HepG2 (cell line): ENCODE measurements around the gene SESN3. TPM values are rescaled to one million over a fixed set of nuclear protein-coding genes. Genes with fewer than 3 reads are reported as not detected.

Experiments
- ATAC-seq: fragments of 200-7000 bp; cut with Tn5 transposase; 3 replicates; pipeline ENCODE4 v1.9.1; 2020; ENCODE audit warnings: mild to moderate bottlenecking, moderate library complexity
- BruUV-seq: library from RNA; stranded (reverse); fragments of 400-500 nt; replicated peaks from 2 replicates; lab custom pipeline; 2021; lab: Mats Ljungman, UMichigan
- CTCF ChIA-PET: fragments of 300-600 bp; formaldehyde crosslinking; extraction: SDS; loops from one replicate; lab custom pipeline; 2021; ENCODE audit warnings: low total read pairs, inconsistent platforms, low intra/inter-chr PET ratio; lab: Yijun Ruan, JAX
- POLR2A ChIA-PET: fragments of 350-600 bp; sonication (Branson Sonifier 250); formaldehyde crosslinking; loops from one replicate; lab custom pipeline; 2020; ENCODE audit warnings: antibody characterized with exemption, inconsistent platforms; lab: Yijun Ruan, JAX
- DNase-seq: peaks from one replicate; pipeline ENCODE4 v3.0.0-alpha.2; 2015; ENCODE audit warnings: low spot score
- FAIRE-seq: peaks from 3 replicates; lab custom pipeline; 2011; peaks lifted over from hg19 to GRCh38; lab: Jason Lieb, UNC
- H2AFZ ChIP-seq: one replicate; pipeline ENCODE4 v1.6.1; 2011; ENCODE audit warnings: low read length, inconsistent platforms
- H3K27ac ChIP-seq: fragments of 300-600 bp; 3 replicates; pipeline ENCODE4 v1.8.0; 2011; ENCODE audit warnings: mixed run types, mild to moderate bottlenecking, mixed read lengths, low read length, inconsistent platforms; ENCODE audit not compliant: insufficient read depth; ENCODE audit errors: extremely low read length
- H3K27me3 ChIP-seq, 2 experiments: fragments of 200-600 bp in 1 of 2; 2 replicates in 1 of 2; 3 replicates in 1 of 2; pipeline versions ENCODE4 v1.6.0 to v1.8.0; 2011; ENCODE audit warnings: low read length in 2 of 2, mild to moderate bottlenecking in 2 of 2, moderate library complexity in 2 of 2, inconsistent platforms in 1 of 2; ENCODE audit not compliant: insufficient read depth in 2 of 2, control insufficient read depth in 1 of 2
- H3K36me3 ChIP-seq, 2 experiments: fragments of 200-600 bp in 1 of 2; replicated peaks in 1 of 2; 2 replicates in 1 of 2; 3 replicates in 1 of 2; pipeline versions ENCODE4 v1.5.1 to v1.8.0; 2011; ENCODE audit warnings: low read length in 2 of 2, inconsistent platforms in 1 of 2; ENCODE audit not compliant: insufficient read depth in 2 of 2, control insufficient read depth in 1 of 2
- H3K4me1 ChIP-seq: 2 replicates; pipeline ENCODE4 v1.5.1; 2012; ENCODE audit warnings: low read length, inconsistent platforms; ENCODE audit not compliant: insufficient read depth
- H3K4me2 ChIP-seq: 2 replicates; pipeline ENCODE4 v1.6.0; 2011; ENCODE audit warnings: low read depth, low read length, inconsistent platforms
- H3K4me3 ChIP-seq, 3 experiments: fragments of 200-600 bp in 1 of 3; sonication (generic), shearing (Covaris generic) in 1 of 3; replicated peaks in 1 of 3; 2 replicates each; pipeline ENCODE4 v1.5.1; 2011 to 2016; ENCODE audit warnings: low read length in 3 of 3, inconsistent platforms in 2 of 3, low read depth in 2 of 3, mild to moderate bottlenecking in 2 of 3, control low read depth in 1 of 3, mixed read lengths in 1 of 3; ENCODE audit not compliant: insufficient read depth in 1 of 3
- H3K79me2 ChIP-seq: one replicate; pipeline ENCODE4 v1.6.1; 2011; ENCODE audit warnings: low read length, inconsistent platforms; ENCODE audit not compliant: insufficient read depth
- H3K9ac ChIP-seq: 2 replicates; pipeline ENCODE4 v1.6.0; 2011; ENCODE audit warnings: mild to moderate bottlenecking, low read depth, low read length, inconsistent platforms; ENCODE audit not compliant: insufficient read depth
- H3K9me3 ChIP-seq: 2 replicates; pipeline ENCODE4 v1.5.1; 2012; ENCODE audit warnings: mild to moderate bottlenecking, low read length
- H4K20me1 ChIP-seq: 2 replicates; pipeline ENCODE4 v1.6.0; 2011; ENCODE audit warnings: inconsistent platforms, mild to moderate bottlenecking, low read length, moderate library complexity; ENCODE audit not compliant: insufficient read depth
- ADNP ChIP-seq: sonication (generic); formaldehyde crosslinking; IDR thresholded peaks from 2 replicates; pipeline ENCODE4 v1.4.0; 2020; ENCODE audit warnings: missing genetic modification reagents
- ARNT2 ChIP-seq: sonication (generic); formaldehyde crosslinking; IDR thresholded peaks from 2 replicates; pipeline ENCODE4 v1.8.0; 2022; ENCODE audit warnings: mild to moderate bottlenecking, low read depth, missing genetic modification reagents, moderate library complexity
- BRD4 ChIP-seq: sonication (generic); formaldehyde crosslinking; IDR thresholded peaks from 2 replicates; pipeline ENCODE4 v1.4.0; 2020; ENCODE audit warnings: missing genetic modification reagents
- GZF1 ChIP-seq: sonication (generic); formaldehyde crosslinking; IDR thresholded peaks from 2 replicates; pipeline ENCODE4 v1.5.1; 2020; ENCODE audit warnings: mild to moderate bottlenecking, missing genetic modification reagents
- KLF9 ChIP-seq: IDR thresholded peaks from 2 replicates; pipeline ENCODE4 v1.6.1; 2016; ENCODE audit warnings: low read depth
- RAD21 ChIP-seq: fragments of 450-650 bp; formaldehyde crosslinking; IDR thresholded peaks from 2 replicates; pipeline ENCODE4 v1.5.0; 2020; ENCODE audit warnings: mild to moderate bottlenecking
- SMAD9 ChIP-seq: sonication (generic); formaldehyde crosslinking; IDR thresholded peaks from 2 replicates; pipeline ENCODE4 v1.5.1; 2020; ENCODE audit warnings: mild to moderate bottlenecking, missing genetic modification reagents
- STAG1 ChIP-seq: sonication (generic); formaldehyde crosslinking; IDR thresholded peaks from 2 replicates; pipeline ENCODE4 v1.4.0; 2020; ENCODE audit warnings: missing genetic modification reagents
- TBX2 ChIP-seq: sonication (generic); formaldehyde crosslinking; IDR thresholded peaks from 2 replicates; pipeline ENCODE4 v1.5.0; 2020; ENCODE audit warnings: missing genetic modification reagents, mild to moderate bottlenecking, borderline replicate concordance
- ZEB1 ChIP-seq: IDR thresholded peaks from 2 replicates; pipeline ENCODE4 v1.6.1; 2012; ENCODE audit warnings: mild to moderate bottlenecking, low read depth, inconsistent platforms; ENCODE audit not compliant: insufficient replicate concordance
- ZFP1 ChIP-seq: IDR thresholded peaks from 2 replicates; pipeline ENCODE4 v1.6.1; 2016
- ZNF350 ChIP-seq: sonication (generic); formaldehyde crosslinking; IDR thresholded peaks from 2 replicates; pipeline ENCODE4 v1.4.0; 2020; ENCODE audit warnings: mild to moderate bottlenecking, low read depth, missing genetic modification reagents, borderline replicate concordance
- ZNF577 ChIP-seq: sonication (generic); formaldehyde crosslinking; IDR thresholded peaks from 2 replicates; pipeline ENCODE4 v1.4.0; 2020; ENCODE audit warnings: mild to moderate bottlenecking, low read depth, missing genetic modification reagents, borderline replicate concordance
- ZNF879 ChIP-seq: sonication (generic); formaldehyde crosslinking; IDR thresholded peaks from 2 replicates; pipeline ENCODE4 v1.8.1; 2023; ENCODE audit warnings: missing genetic modification reagents
- WGBS: methylation state at CpG from one replicate; pipeline ENCODE4 v1.1.6; 2017; ENCODE audit warnings: low lambda C conversion rate; 5-methylcytosine and 5-hydroxymethylcytosine counted together
- in situ Hi-C: cut with HindIII; loops from 2 replicates; pipeline ENCODE4 v1.10.0; 2017; ENCODE audit warnings: low pct_unique_long_range_greater_than_20kb; ENCODE audit not compliant: extremely low pct_ligation_motif_present
- intact Hi-C: fragments of 100-400 bp; cut with micrococcal nuclease; formaldehyde crosslinking; loops from one replicate; pipeline ENCODE4 v1.10.0; 2022; ENCODE audit not compliant: unreplicated experiment
- polyA plus RNA-seq, 8 experiments: library from polyadenylated mRNA; depleted of rRNA in 3 of 8; stranded (reverse) in 7 of 8; unstranded in 1 of 8; fragments of >200 nt; fragmentation: Illumina TruSeq in 4 of 8; extraction: Trizol in 4 of 8; gene quantifications; 2 replicates each; pipeline versions ENCODE4 v1.2.1 to v1.2.3, GENCODE V29; 2011 to 2016; ENCODE audit warnings: low read depth in 4 of 8, missing spikeins in 1 of 8, mixed read lengths in 1 of 8; ENCODE audit not compliant: insufficient read depth in 1 of 8
- total RNA-seq, 5 experiments: library from RNA; depleted of rRNA; stranded (reverse); fragments of >200 nt; fragmentation: Illumina TruSeq; extraction: Trizol; gene quantifications; 2 replicates each; pipeline ENCODE4 v1.2.3, GENCODE V29; 2016; ENCODE audit warnings: low read depth in 1 of 5

SESN3 gene
- total and polyA plus RNA-seq, 2 of the 13 experiments (the other 11 are each of a cell fraction or from before 2014, with no cell fraction given) = 0.53 to 0.86 TPM

- ChIA-PET POLR2A (no interaction called here), CTCF (no interaction called here)
- BruUV-seq = no TSS peak
- FAIRE-seq (no peak), ATAC-seq (no peak), DNase-seq (no peak)
- 90% methylated on average over 2 of the region's 2 CpGs for WGBS
- H3K4me3 ChIP-seq = no peak overlapping the region
- H2AFZ ChIP-seq = no peak overlapping the region
- H4K20me1 ChIP-seq = no peaks in the 10 kb centered on the region
- no peak overlapping the region for H3K9ac ChIP-seq
- H3K36me3 ChIP-seq = no peaks in the 10 kb centered on the region
- H3K9me3 ChIP-seq = no peaks in the 10 kb centered on the region
- TF ChIP-seq BRD4 (CRISPR knock-in tag) = no peak
- no peak for TF ChIP-seq KLF9 (CRISPR knock-in tag)
- TF ChIP-seq ZEB1 = no peak
- TF ChIP-seq ADNP (CRISPR knock-in tag) = no peak
- TF ChIP-seq GZF1 (CRISPR knock-in tag) = no peak
- no peak for TF ChIP-seq ZFP1 (CRISPR knock-in tag)
- TF ChIP-seq TBX2 (CRISPR knock-in tag) = no peak
- no peak for TF ChIP-seq SMAD9 (CRISPR knock-in tag)
- TF ChIP-seq ZNF879 (CRISPR knock-in tag) = no peak
- TF ChIP-seq ZNF350 = no peak
- TF ChIP-seq STAG1 (CRISPR knock-in tag) = no peak
- no peak for TF ChIP-seq RAD21 (CRISPR knock-in tag)
- TF ChIP-seq ARNT2 = no peak
- no peak for TF ChIP-seq ZNF577 (CRISPR knock-in tag)
- intact Hi-C loops = no loop called here
- in situ Hi-C loops = loop anchor here (25.0 kb wide), 1 partner anchor 524 kb away; no protein-coding TSS in a partner anchor
- H3K27ac ChIP-seq = no peak overlapping the region
- H3K4me1 ChIP-seq = no peaks in the 10 kb centered on the region
- H3K79me2 ChIP-seq = no peaks in the 10 kb centered on the region
- H3K27me3 ChIP-seq = 0 out of 5 replicates have a peak, but pooled peaks cover 0 to 4% of the 10 kb centered on the region in 2 experiments
- H3K4me2 ChIP-seq = no peak overlapping the region
Measured at GRCh38 chr11:95135880-95136279, 95.1 kb downstream of the SESN3 start.
